ENCODE measurements around the gene FLRT2. TPM values are rescaled to one million over a fixed set of nuclear protein-coding genes. Genes with fewer than 3 reads are reported as not detected.
A peak's percentile ranks its signal among the peaks of the same experiment; 100 is the strongest.

FLRT2 gene, protein sequence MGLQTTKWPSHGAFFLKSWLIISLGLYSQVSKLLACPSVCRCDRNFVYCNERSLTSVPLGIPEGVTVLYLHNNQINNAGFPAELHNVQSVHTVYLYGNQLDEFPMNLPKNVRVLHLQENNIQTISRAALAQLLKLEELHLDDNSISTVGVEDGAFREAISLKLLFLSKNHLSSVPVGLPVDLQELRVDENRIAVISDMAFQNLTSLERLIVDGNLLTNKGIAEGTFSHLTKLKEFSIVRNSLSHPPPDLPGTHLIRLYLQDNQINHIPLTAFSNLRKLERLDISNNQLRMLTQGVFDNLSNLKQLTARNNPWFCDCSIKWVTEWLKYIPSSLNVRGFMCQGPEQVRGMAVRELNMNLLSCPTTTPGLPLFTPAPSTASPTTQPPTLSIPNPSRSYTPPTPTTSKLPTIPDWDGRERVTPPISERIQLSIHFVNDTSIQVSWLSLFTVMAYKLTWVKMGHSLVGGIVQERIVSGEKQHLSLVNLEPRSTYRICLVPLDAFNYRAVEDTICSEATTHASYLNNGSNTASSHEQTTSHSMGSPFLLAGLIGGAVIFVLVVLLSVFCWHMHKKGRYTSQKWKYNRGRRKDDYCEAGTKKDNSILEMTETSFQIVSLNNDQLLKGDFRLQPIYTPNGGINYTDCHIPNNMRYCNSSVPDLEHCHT
- 5.8 and 10.1 TPM in 2 replicates for total RNA-seq
- 2.6 and 5.2 TPM in 2 replicates for polyA plus RNA-seq

GRCh38 chr14:85529803-85530574, at the start of gene FLRT2:
TSS of gene FLRT2 (plus strand) at chr14:85530144. CDS start at chr14:85621515, 91,371 bp downstream.
- peaks cover 3% of the 10 kb centered on the region for H3K4me1 ChIP-seq (ENCODE audit: low read depth)
- peak; percentile 29 to 88 for DNase-seq (ENCODE audit: low read depth in 1 of 2, low spot score in 1 of 2)
- H3K27me3 ChIP-seq = peaks cover 37% of the 10 kb centered on the region

GRCh38 chr14:85481471-85481870, 48.5 kb upstream of the FLRT2 start:
- H3K4me3 ChIP-seq = no peak overlapping the region
- no peak for TF ChIP-seq CTCF (IDR thresholded peaks at IDR 0.05; ENCODE audit: low read depth, low read length)
- no peaks in the 10 kb centered on the region for H3K9me3 ChIP-seq (ENCODE audit: low read depth)
- DNase-seq (ENCODE audit: low read depth in 1 of 2, low spot score in 1 of 2) = no peak
- H3K4me1 ChIP-seq (ENCODE audit: low read depth) = no peaks in the 10 kb centered on the region
- H3K27me3 ChIP-seq = no peaks in the 10 kb centered on the region
- no peaks in the 10 kb centered on the region for H3K36me3 ChIP-seq
- H3K27ac ChIP-seq = no peak overlapping the region

More at GRCh38 chr14:85529803-85530574, at the start of gene FLRT2:
- H3K4me3 ChIP-seq = peak within 1 kb of the TSS; percentile 65
- no peak for TF ChIP-seq CTCF (IDR thresholded peaks at IDR 0.05; ENCODE audit: low read depth, low read length)
- H3K36me3 ChIP-seq = no peaks in the 10 kb centered on the region
- H3K27ac ChIP-seq = no peak within 1 kb of the TSS
- H3K9me3 ChIP-seq (ENCODE audit: low read depth) = no peaks in the 10 kb centered on the region

DNA sequence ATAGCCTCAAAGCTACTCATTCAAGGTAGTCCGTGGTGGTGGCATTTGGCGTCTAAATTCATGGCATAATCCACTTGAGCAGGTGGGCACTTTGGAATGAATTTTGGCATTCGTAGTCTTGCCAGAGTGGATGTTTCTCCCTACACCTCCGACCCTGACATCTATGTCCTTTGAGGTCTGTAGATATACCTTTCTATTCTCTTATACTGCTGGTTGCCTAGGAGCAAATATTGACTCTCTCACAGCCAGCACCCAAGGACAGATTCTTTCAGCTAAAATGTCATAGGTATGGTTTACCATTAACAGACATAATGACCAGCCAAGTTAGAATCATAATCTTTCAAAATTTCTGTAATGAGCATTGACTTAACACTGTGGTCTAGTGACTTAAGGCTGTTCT, 47.4 kb upstream of the FLRT2 start:
- TF ChIP-seq CTCF (IDR thresholded peaks at IDR 0.05; ENCODE audit: low read depth, low read length) = no peak
- Histone ChIP-seq H3K27me3 (no peaks in the 10 kb centered on the region), H3K9me3 (ENCODE audit: low read depth) (no peaks in the 10 kb centered on the region), H3K27ac (no peak overlapping the region), H3K4me3 (no peak overlapping the region), H3K36me3 (no peaks in the 10 kb centered on the region), H3K4me1 (ENCODE audit: low read depth) (no peaks in the 10 kb centered on the region)
- no peak for DNase-seq (ENCODE audit: low read depth in 1 of 2, low spot score in 1 of 2)

DNA sequence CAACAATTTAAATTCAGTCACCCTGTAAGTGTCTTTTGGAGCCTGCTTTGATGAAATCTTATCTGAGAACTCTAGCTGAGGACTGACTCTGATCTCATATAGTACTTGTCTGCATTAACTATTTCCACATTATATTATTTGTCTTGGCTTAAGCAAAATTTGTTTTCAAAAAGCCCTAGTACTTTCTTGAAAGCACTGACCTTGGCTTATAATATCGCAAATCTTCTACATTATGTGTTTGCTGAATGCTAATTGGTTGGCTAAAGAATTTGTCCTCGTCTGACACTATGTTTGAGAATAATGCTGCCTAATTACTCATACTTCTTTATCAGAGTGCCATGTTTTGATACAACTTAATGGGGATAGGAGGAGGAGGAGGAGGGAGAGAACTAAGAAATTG, 46.9 kb upstream of the FLRT2 start:
- H3K36me3 ChIP-seq = no peaks in the 10 kb centered on the region
- no peak overlapping the region for H3K4me3 ChIP-seq
- no peak for TF ChIP-seq CTCF (IDR thresholded peaks at IDR 0.05; ENCODE audit: low read depth, low read length)
- no peaks in the 10 kb centered on the region for H3K27me3 ChIP-seq
- peak in 1 of 2 donors; percentile 69 for DNase-seq (ENCODE audit: low read depth in 1 of 2, low spot score in 1 of 2)
- H3K4me1 ChIP-seq (ENCODE audit: low read depth) = no peaks in the 10 kb centered on the region
- no peak overlapping the region for H3K27ac ChIP-seq
- H3K9me3 ChIP-seq (ENCODE audit: low read depth) = no peaks in the 10 kb centered on the region

- no peaks in the 10 kb centered on the region for H3K4me1 ChIP-seq (ENCODE audit: low read depth)
- DNase-seq (ENCODE audit: low read depth in 1 of 2, low spot score in 1 of 2) = peak in 1 of 2 donors; percentile 2
Measured at GRCh38 chr14:85483652-85484051, 46.3 kb upstream of the FLRT2 start.

More at GRCh38 chr14:85483652-85484051, 46.3 kb upstream of the FLRT2 start:
- Histone ChIP-seq H3K36me3 (no peaks in the 10 kb centered on the region), H3K9me3 (ENCODE audit: low read depth) (no peaks in the 10 kb centered on the region), H3K27me3 (no peaks in the 10 kb centered on the region), H3K4me3 (no peak overlapping the region), H3K27ac (no peak overlapping the region)
- TF ChIP-seq CTCF (IDR thresholded peaks at IDR 0.05; ENCODE audit: low read depth, low read length) = no peak

Measured in cardiac muscle cell (in vitro differentiated cells and primary cell).